ENCODE data around the gene ESPNL. TPM values are rescaled to one million over a fixed set of nuclear protein-coding genes. Genes with fewer than 3 reads are reported as not detected.

The ESPNL gene
- total RNA-seq, 2 donors from 2014 or later = 0.05 TPM; not detected in 1

DNA sequence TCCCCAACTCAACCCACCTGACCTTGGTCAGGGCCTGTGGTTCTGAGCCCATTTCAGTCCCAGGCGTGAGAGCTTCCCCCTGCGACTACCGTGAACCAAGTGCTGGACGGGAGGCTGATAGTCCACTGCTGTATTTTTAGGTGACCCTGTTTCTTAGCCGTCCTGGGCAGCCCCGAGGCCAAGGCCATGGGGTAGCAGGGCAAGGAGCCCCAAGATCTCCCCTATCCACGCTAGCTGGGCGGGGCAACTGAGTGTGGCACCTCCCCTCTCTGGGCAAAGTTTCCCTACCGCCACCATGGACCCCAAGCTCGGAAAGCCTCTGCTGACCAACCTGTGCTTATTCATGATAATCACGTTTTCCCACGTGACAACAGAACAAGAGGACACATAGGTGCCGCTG is 37.7 kb downstream of the ESPNL start:
- no peak overlapping the region for H3K4me3 Mint-ChIP-seq
- no peaks in the 10 kb centered on the region for H3K27me3 Mint-ChIP-seq
- peaks cover 7% of the 10 kb centered on the region for H3K4me1 Mint-ChIP-seq
- no peak for DNase-seq
- H3K9me3 ChIP-seq (ENCODE audit: control insufficient read depth, low read length, poor library complexity, severe bottlenecking) = no peaks in the 10 kb centered on the region
- H3K27ac Mint-ChIP-seq = no peak overlapping the region
- no peaks in the 10 kb centered on the region for H3K36me3 Mint-ChIP-seq (ENCODE audit: low read depth)
- ATAC-seq = no peak

DNA sequence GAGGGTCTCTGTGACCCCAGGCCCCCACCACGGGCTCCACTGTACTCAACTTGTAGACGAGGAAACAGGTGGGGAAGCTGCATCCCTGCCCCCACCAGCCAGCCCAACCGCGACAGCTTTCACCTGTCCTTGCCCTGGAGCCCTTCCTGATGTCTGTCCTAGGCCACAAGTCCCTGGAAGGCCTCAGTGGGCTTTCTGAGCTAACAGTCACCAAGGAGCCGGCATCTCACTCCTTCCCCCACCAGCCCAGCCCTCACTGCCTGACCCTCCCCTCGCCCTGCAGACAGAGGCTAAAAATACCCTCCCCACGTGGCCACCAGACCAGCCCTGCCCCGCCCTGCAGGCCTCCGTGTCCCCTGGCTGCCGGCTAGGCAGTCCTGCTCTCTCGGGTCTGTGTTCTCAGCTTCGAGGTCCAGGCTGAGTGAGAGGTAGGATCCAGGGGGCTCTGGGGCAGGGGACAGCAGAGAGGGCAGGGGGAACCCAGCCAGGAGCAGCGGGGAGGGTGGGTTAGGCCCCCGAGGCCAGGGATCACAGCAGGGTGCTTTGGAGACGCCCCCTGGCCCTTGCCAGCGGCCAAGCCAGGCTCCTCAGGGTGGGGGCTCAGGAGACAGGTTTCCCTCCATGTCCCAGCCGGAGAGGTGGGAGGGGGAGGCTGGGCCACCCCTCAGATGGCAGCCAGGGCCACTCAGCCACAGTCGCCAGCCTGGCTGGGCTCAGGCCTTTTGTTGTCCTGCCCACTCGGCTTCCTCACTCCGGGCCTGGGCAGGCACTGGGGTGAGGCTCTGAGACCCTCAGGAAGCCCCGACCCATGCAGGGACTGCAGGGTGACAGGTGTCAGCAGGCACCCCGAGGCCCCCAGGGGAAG is 38.4 kb downstream of the ESPNL start, which contains the start of gene KLHL30:
TSS of gene KLHL30 (plus strand) at position 338 of the 865 bp plus-strand sequence. CDS start 2,087 bp downstream, outside the sequence.
- no peak within 1 kb of the TSS for H3K4me3 Mint-ChIP-seq
- H3K27ac Mint-ChIP-seq = no peak within 1 kb of the TSS
- ATAC-seq = no peak
- H3K36me3 Mint-ChIP-seq (ENCODE audit: low read depth) = no peaks in the 10 kb centered on the region
- no peak for DNase-seq
- H3K4me1 Mint-ChIP-seq = peaks cover 5% of the 10 kb centered on the region
- no peaks in the 10 kb centered on the region for H3K9me3 ChIP-seq (ENCODE audit: control insufficient read depth, low read length, poor library complexity, severe bottlenecking)
- no peaks in the 10 kb centered on the region for H3K27me3 Mint-ChIP-seq

DNA sequence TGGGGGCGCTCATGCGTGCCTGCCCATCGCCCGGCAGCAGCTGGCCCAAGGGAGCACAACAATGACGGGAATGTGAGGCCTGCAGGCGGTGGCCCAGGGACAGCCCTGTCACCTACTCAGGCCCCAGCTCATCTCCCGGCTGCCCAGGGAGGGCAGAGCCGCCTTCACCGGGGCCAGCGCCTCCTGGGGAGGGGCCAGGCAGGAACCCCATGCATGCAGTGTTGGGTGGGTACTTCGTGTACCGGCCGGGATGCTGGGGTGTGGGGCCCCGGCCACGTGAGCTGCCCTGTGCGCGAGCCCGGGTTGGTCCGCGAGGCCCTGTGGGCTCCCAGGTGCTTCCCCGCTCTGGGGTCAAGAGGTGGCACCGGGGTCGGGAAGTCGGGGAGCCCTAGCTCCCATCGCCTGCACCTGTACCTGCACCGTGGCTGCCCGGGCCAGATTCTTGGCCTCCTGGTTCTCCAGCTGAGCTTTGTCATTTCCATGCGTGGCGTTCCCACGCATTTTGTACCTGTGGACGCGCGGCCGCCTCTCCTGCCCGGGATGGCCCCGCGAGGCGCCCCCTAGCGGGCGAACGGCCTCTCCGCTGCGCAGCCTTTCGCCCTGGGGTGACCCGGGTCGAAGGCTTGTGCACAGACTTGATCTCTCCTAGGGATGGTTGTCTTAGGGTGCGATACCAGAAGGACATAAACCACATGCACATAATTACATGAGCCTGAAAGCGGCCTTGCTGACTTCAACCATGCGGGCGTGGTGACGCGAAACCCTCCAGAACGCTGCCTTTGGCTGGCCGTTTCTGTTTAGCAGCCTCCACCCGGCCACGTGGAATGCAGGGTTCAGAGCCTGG is 39.3 kb downstream of the ESPNL start:
- H3K36me3 Mint-ChIP-seq (ENCODE audit: low read depth) = peaks cover 2% of the 10 kb centered on the region
- H3K9me3 ChIP-seq (ENCODE audit: control insufficient read depth, low read length, poor library complexity, severe bottlenecking) = no peaks in the 10 kb centered on the region
- ATAC-seq (no peak), DNase-seq (no peak)
- H3K4me1 Mint-ChIP-seq = peaks cover 4% of the 10 kb centered on the region
- H3K4me3 Mint-ChIP-seq = no peak overlapping the region
- no peaks in the 10 kb centered on the region for H3K27me3 Mint-ChIP-seq
- H3K27ac Mint-ChIP-seq = no peak overlapping the region

DNA sequence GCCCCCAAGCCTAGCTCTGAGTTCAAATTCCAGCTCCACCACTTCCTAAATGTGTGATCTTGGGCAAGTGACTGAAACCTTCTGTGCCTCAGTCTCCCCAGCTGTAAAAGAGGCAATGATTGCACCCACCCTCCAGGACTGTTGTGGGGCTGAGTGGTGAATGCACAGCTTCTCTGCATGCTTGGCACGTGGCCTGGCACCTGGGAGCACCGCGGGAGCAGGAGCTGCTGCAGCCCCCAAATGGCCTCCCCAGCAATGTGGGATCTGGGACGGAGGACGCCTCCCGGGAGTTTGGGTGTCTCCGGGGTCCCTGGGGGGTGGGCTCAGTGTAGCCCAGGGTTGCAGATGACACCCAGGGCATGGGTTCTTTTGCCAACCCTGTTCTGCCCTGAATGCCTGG is 39.9 kb downstream of the ESPNL start:
- no peak for ATAC-seq
- Mint-ChIP-seq H3K27ac (no peak overlapping the region), H3K27me3 (no peaks in the 10 kb centered on the region), H3K4me1 (peaks cover 4% of the 10 kb centered on the region), H3K4me3 (no peak overlapping the region), H3K36me3 (ENCODE audit: low read depth) (peaks cover 2% of the 10 kb centered on the region)
- H3K9me3 ChIP-seq (ENCODE audit: control insufficient read depth, low read length, poor library complexity, severe bottlenecking) = no peaks in the 10 kb centered on the region
- no peak for DNase-seq

DNA sequence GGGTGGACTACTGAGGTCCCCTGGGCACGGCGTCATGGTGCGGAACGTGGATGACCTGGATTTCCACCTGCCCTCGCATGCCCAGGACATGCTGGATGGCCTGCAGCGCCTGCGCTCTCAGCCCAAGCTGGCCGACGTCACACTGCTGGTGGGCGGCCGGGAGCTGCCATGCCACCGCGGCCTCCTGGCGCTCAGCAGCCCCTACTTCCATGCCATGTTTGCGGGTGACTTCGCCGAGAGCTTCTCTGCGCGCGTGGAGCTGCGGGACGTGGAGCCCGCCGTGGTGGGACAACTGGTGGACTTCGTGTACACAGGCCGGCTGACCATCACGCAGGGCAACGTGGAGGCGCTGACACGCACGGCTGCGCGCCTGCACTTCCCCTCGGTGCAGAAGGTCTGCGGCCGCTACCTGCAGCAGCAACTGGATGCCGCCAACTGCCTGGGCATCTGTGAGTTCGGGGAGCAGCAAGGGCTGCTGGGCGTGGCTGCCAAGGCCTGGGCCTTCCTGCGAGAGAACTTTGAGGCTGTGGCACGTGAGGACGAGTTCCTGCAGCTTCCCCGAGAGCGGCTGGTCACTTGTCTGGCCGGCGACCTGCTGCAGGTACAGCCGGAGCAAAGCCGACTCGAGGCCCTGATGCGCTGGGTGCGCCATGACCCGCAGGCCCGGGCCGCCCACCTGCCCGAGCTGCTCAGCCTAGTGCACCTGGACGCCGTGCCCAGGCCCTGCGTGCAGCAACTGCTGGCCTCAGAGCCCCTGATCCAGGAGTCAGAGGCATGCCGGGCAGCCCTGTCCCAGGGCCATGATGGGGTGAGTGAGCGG is 40.8 kb downstream of the ESPNL start:
- Mint-ChIP-seq H3K36me3 (ENCODE audit: low read depth) (peaks cover 2% of the 10 kb centered on the region), H3K4me3 (no peak overlapping the region), H3K27me3 (no peaks in the 10 kb centered on the region), H3K27ac (no peak overlapping the region), H3K4me1 (peaks cover 4% of the 10 kb centered on the region)
- no peaks in the 10 kb centered on the region for H3K9me3 ChIP-seq (ENCODE audit: control insufficient read depth, low read length, poor library complexity, severe bottlenecking)
- ATAC-seq = no peak
- no peak for DNase-seq

DNA sequence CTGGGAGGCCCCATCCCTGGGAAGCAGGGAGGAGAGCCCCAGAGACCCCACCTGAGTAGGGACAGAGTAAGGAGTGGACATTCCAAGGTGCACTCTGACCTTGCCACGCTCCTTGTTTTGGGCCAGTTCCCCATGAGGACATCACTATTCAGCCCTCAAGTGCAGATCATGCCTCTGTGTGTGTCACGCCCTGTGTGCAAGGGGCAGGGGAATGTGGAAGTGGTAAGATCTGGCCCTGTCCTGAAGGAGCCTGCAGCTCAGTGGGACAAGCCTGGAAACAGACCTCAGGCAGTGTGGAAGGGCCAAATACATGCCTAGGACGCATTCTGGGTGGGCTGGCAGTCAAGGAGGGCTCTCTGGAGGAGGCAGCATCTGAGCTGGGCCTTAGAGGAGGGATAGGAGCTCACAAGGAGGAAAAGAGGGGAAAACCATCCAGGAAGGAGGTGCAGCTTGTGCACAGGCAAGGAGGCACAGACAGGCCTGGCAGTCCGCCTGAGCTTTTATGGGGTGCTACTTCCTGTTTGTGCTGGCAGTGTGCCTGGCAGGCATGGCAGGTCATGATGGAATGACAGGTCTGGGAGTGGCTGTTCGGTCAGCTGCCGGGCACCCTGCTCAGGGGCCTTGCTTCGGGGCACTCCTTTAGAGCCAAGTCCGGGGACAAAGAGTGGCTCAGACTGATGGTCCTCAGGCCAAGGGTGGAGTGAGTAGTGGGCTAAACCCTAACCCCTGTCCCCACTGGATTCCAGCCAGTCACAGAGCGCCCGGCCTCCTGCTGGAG is 41.6 kb downstream of the ESPNL start:
- Mint-ChIP-seq H3K4me1 (peaks cover 4% of the 10 kb centered on the region), H3K4me3 (no peak overlapping the region), H3K27ac (no peak overlapping the region), H3K27me3 (no peaks in the 10 kb centered on the region), H3K36me3 (ENCODE audit: low read depth) (peaks cover 2% of the 10 kb centered on the region)
- ATAC-seq = no peak
- no peaks in the 10 kb centered on the region for H3K9me3 ChIP-seq (ENCODE audit: control insufficient read depth, low read length, poor library complexity, severe bottlenecking)
- no peak for DNase-seq

DNA sequence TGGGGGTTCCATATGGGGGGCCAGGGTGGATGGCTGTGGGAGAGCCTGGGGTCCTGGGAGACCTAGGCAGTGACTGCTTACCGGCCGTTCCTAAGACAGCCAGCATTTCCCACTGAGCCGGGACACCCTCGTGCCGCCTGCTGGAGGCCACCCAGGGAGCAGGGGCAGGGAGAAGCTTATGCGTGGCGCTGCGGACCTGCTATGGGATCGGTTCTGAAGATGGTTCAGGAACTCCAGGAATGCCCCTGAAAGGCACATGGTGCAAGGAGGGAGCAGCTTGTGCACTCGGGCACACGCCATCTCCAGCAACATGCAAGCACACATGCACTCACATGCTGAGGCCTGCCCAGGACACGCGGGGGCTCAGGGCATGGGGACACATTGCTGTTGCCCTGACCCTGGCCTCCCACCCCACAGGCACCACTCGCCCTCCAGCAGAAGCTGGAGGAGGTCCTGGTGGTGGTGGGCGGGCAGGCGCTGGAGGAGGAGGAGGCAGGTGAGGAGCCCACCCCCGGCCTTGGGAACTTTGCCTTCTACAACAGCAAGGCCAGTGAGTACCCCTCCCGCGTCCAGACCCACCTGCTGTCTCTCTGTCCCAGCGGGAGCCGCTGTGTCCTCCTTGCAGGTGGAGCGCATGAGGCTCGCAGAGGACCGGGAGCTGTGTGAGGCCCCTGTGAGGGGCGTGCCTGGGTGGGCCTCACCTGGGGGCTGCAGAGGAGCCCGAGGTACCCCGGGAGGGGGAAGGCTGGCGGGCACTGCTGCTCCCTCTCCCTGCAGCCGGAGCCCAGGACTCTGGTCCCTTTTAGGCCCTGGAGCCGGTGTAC is 42.5 kb downstream of the ESPNL start:
- H3K27me3 Mint-ChIP-seq = no peaks in the 10 kb centered on the region
- no peak for DNase-seq
- no peaks in the 10 kb centered on the region for H3K9me3 ChIP-seq (ENCODE audit: control insufficient read depth, low read length, poor library complexity, severe bottlenecking)
- H3K4me3 Mint-ChIP-seq = no peak overlapping the region
- peaks cover 2% of the 10 kb centered on the region for H3K36me3 Mint-ChIP-seq (ENCODE audit: low read depth)
- H3K27ac Mint-ChIP-seq = no peak overlapping the region
- no peak for ATAC-seq
- peaks cover 4% of the 10 kb centered on the region for H3K4me1 Mint-ChIP-seq

DNA sequence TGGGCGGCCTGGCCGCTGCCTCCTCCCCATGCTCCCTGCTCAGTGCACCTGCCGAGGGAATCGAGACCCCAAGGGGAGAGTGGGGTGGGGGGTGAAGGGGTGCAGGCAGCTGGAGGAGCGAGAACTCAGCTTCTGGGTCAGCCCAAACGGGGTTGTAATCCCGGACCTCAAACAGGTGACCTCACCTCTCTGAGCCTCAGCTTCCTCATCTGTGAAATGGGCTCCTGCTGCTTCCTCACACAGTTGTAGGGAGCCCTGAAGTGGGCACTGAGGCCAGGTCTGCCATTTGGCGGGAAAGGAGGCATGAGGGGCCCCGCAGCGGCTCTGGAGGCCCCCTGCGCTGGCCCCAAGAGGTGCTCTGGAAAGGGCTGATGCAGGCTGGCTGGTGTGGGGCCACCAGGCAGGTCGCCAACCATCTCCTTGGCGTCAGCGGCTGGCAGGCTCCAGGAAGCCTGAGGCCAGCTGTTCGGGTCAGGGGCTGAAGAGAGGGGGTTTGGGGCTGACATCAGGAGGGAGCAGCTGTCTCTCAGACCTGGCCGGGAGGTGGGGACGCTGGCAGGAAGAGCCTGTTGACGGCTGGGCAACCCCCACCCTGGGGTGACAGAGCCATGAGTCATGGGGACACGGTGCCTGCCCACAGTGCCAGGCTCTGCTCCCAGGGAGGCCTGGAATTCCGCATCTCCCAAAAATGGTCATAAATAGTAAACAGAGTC is 43.3 kb downstream of the ESPNL start:
- Mint-ChIP-seq H3K36me3 (ENCODE audit: low read depth) (peaks cover 2% of the 10 kb centered on the region), H3K4me3 (no peak overlapping the region), H3K4me1 (peaks cover 4% of the 10 kb centered on the region), H3K27me3 (no peaks in the 10 kb centered on the region), H3K27ac (peak overlapping the region; percentile 56)
- DNase-seq = no peak
- no peak for ATAC-seq
- no peaks in the 10 kb centered on the region for H3K9me3 ChIP-seq (ENCODE audit: control insufficient read depth, low read length, poor library complexity, severe bottlenecking)

DNA sequence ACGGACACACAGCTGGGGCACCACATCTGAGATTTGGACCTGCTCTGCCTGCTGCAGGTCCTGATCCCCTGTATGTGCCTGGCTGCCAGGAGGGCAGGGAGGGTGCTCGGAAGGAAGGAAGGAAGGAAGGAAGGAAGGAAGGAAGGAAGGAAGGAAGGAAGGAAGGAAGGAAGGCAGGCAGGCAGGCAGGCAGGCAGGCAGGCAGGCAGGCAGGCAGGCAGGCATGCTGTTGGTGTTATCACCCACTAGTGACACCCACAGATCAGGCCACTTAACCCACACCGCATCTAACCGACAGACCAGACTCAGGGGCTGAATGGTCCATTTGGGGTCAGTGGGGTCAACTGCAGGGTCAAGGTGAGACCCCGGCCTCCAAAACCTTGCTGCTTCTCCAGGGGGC is 44.1 kb downstream of the ESPNL start:
- peaks cover 4% of the 10 kb centered on the region for H3K4me1 Mint-ChIP-seq
- DNase-seq (no peak), ATAC-seq (no peak)
- H3K36me3 Mint-ChIP-seq (ENCODE audit: low read depth) = peaks cover 2% of the 10 kb centered on the region
- H3K9me3 ChIP-seq (ENCODE audit: control insufficient read depth, low read length, poor library complexity, severe bottlenecking) = no peaks in the 10 kb centered on the region
- H3K27ac Mint-ChIP-seq = peak overlapping the region; percentile 56
- no peak overlapping the region for H3K4me3 Mint-ChIP-seq
- no peaks in the 10 kb centered on the region for H3K27me3 Mint-ChIP-seq

DNA sequence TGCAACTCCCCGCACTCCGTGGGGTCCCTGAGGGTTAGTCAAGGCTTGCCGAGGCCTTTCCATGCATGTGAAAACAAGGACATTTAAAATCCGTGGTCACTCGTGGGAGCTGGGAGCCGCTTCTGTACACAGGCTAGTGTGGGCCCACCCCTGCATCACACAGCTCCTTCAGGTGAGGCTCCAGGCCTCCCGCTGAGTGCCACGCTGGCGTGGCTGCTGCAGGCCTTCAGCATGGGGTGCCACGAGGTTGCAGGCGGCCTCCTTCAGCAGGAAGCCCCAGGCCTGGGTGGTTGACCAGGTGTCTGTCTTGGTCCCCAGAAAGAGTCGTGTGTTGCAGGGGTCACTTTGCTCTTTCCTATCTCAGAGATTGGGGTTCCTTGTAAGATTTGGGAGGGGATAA is 44.9 kb downstream of the ESPNL start:
- H3K4me3 Mint-ChIP-seq = no peak overlapping the region
- ATAC-seq (no peak), DNase-seq (no peak)
- peaks cover 2% of the 10 kb centered on the region for H3K36me3 Mint-ChIP-seq (ENCODE audit: low read depth)
- no peaks in the 10 kb centered on the region for H3K9me3 ChIP-seq (ENCODE audit: control insufficient read depth, low read length, poor library complexity, severe bottlenecking)
- H3K27ac Mint-ChIP-seq = no peak overlapping the region
- H3K27me3 Mint-ChIP-seq = no peaks in the 10 kb centered on the region
- peaks cover 4% of the 10 kb centered on the region for H3K4me1 Mint-ChIP-seq

DNA sequence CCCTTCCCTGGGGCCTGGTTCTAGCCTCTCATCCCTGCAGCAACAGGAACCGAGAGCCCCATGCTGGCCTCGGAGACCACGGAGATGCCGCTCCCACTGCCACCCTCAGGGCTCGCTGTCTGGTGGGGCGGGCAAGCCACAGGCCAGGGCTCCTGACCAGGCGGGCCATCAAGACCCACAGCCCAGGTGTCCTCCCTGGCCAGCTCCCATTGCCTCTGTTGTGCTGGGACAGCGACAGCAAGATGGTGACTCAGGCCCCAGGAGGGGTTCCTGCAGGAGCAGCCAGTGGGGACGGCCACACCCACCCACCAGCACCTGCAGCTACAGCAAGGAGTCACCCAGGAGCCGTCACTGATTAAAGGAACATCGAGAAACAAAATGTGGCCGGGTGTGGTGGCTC is 45.7 kb downstream of the ESPNL start:
- H3K27me3 Mint-ChIP-seq = no peaks in the 10 kb centered on the region
- peaks cover 2% of the 10 kb centered on the region for H3K36me3 Mint-ChIP-seq (ENCODE audit: low read depth)
- H3K4me1 Mint-ChIP-seq = peaks cover 4% of the 10 kb centered on the region
- no peak for DNase-seq
- H3K9me3 ChIP-seq (ENCODE audit: control insufficient read depth, low read length, poor library complexity, severe bottlenecking) = no peaks in the 10 kb centered on the region
- H3K27ac Mint-ChIP-seq = no peak overlapping the region
- no peak for ATAC-seq
- H3K4me3 Mint-ChIP-seq = no peak overlapping the region
